Upper lobe of left lung (tissue), 6 donors: ENCODE data around the gene RHOG. TPM values are rescaled to one million over a fixed set of nuclear protein-coding genes. Genes with fewer than 3 reads are reported as not detected.
A peak's percentile ranks its signal among the peaks of the same experiment; 100 is the strongest.
"Not testable (repeated sequence)": the region's sequence is repeated elsewhere in the genome, so short reads cannot be mapped to it uniquely, and the experiment has no call there.

Source experiments
- ATAC-seq, 2 donors: fragments of 200-7000 bp; cut with Tn5 transposase; one replicate each; pipeline ENCODE4 v1.9.1; 2022; ENCODE audit warnings: mild to moderate bottlenecking in 2 of 2, moderate library complexity in 2 of 2; ENCODE audit not compliant: low FRiP score in 2 of 2
- DNase-seq, 2 donors: peaks; one replicate each; pipeline ENCODE4 v3.0.0-alpha.2; 2019 to 2020
- H3K27ac ChIP-seq, 4 donors: fragments of 200-600 bp; sonication (generic); one replicate each; pipeline ENCODE4 v1.5.1; 2016 to 2019
- H3K27me3 ChIP-seq, 4 donors: fragments of 200-600 bp; sonication (generic); one replicate each; pipeline ENCODE4 v1.5.1; 2017 to 2019
- H3K36me3 ChIP-seq, 4 donors: fragments of 200-600 bp; sonication (generic); one replicate each; pipeline ENCODE4 v1.5.1; 2016 to 2019
- H3K4me1 ChIP-seq, 4 donors: fragments of 200-600 bp; sonication (generic); one replicate each; pipeline ENCODE4 v1.5.1; 2018 to 2019
- H3K4me3 ChIP-seq, 4 donors: fragments of 200-600 bp; sonication (generic); one replicate each; pipeline ENCODE4 v1.5.1; 2017 to 2019; ENCODE audit warnings: mild to moderate bottlenecking in 2 of 4, moderate library complexity in 1 of 4
- H3K9me3 ChIP-seq, 4 donors: fragments of 200-600 bp; sonication (generic); one replicate each; pipeline ENCODE4 v1.5.1; 2018 to 2019
- CTCF ChIP-seq, 6 experiments: fragments of 450-650 bp in 4 of 6; fragments of 200-600 bp in 2 of 6; sonication (generic) in 2 of 6; IDR thresholded peaks; one replicate each; pipeline ENCODE4 v1.5.1; 2016 to 2019; ENCODE audit warnings: antibody characterized with exemption in 6 of 6
- EP300 ChIP-seq, 4 donors: sonication (generic); formaldehyde crosslinking; IDR thresholded peaks; one replicate each; pipeline ENCODE4 v1.5.1; 2017; ENCODE audit warnings: antibody characterized with exemption in 4 of 4, control low read depth in 2 of 4
- POLR2A ChIP-seq, 4 donors: fragments of 450-650 bp; IDR thresholded peaks; one replicate each; pipeline ENCODE4 v1.5.1; 2016 to 2017; ENCODE audit warnings: antibody characterized with exemption in 4 of 4, mild to moderate bottlenecking in 2 of 4
- POLR2AphosphoS5 ChIP-seq, 2 donors: sonication (generic); formaldehyde crosslinking; IDR thresholded peaks; one replicate each; pipeline ENCODE4 v1.5.1; 2017; ENCODE audit warnings: antibody characterized with exemption in 2 of 2
- WGBS, 2 donors: methylation state at CpG; one replicate each; pipeline ENCODE4 v1.1.5; 2017 to 2018; 5-methylcytosine and 5-hydroxymethylcytosine counted together
- total RNA-seq, 6 donors: library from RNA; depleted of rRNA in 4 of 6; stranded (reverse); fragments of >200 nt in 4 of 6; gene quantifications; one replicate each; pipeline versions ENCODE4 v1.1.0 to v1.2.1, GENCODE V29; 2016 to 2021
- donor health status: DM: no; HTN: no; CAD: no; lungs with moderate emphysema.
- donor health status: DM: no; HTN: yes; CAD: no; lungs with severe emphysema.

Gene RHOG
- total RNA-seq, 6 donors from 2014 or later: 67.0 to 137 (median 85.1) TPM

GRCh38 chr11:3795131-3796001 is 45.4 kb downstream of the RHOG start:
- ATAC-seq (no peak), DNase-seq (no peak)
- H3K36me3 ChIP-seq: peaks cover 8 to 37% (median 13%) of the 10 kb centered on the region in 4 donors
- H3K4me3 ChIP-seq: peak overlapping the region in 2 of 4 donors; percentile 70 to 86
- H3K27ac ChIP-seq: peak overlapping the region in 3 of 4 donors; percentile 95 to 100 (median 99)
- TF ChIP-seq EP300 (IDR thresholded peaks at IDR 0.05) (no peak), POLR2AphosphoS5 (IDR thresholded peaks at IDR 0.05) (no peak), POLR2A (IDR thresholded peaks at IDR 0.05) (no peak), CTCF (IDR thresholded peaks at IDR 0.05) (no peak)
- H3K4me1 ChIP-seq: peaks cover 24 to 43% (median 31%) of the 10 kb centered on the region in 4 donors
- WGBS, 2 donors: 84 to 89% methylated on average over 8 of the region's 8 CpGs
- no peaks in the 10 kb centered on the region for H3K9me3 ChIP-seq
- no peaks in the 10 kb centered on the region for H3K27me3 ChIP-seq

GRCh38 chr11:3794387-3794786 is 46.4 kb downstream of the RHOG start:
- WGBS, 2 donors: 91 to 93% methylated on average over 10 of the region's 10 CpGs

GRCh38 chr11:3786781-3787428 is 53.9 kb downstream of the RHOG start:
- ATAC-seq: no peak
- WGBS, 2 donors: 51 to 59% methylated on average over 8 of the region's 8 CpGs
- TF ChIP-seq POLR2AphosphoS5 (IDR thresholded peaks at IDR 0.05) (no peak), EP300 (IDR thresholded peaks at IDR 0.05) (no peak), CTCF (IDR thresholded peaks at IDR 0.05) (no peak), POLR2A (IDR thresholded peaks at IDR 0.05) (no peak)
- peaks cover 0 to 28% (median 2%) of the 10 kb centered on the region in 4 donors for H3K36me3 ChIP-seq
- H3K4me3 ChIP-seq: no peak overlapping the region
- peak overlapping the region; percentile 70 to 87 (median 78) for H3K27ac ChIP-seq
- peaks cover 43 to 78% (median 46%) of the 10 kb centered on the region in 4 donors for H3K4me1 ChIP-seq
- no peaks in the 10 kb centered on the region for H3K27me3 ChIP-seq
- no peak for DNase-seq
- no peaks in the 10 kb centered on the region for H3K9me3 ChIP-seq

More at GRCh38 chr11:3794387-3794786, 46.4 kb downstream of the RHOG start:
- not testable (repeated sequence) for ATAC-seq, H3K27me3 ChIP-seq, H3K27ac ChIP-seq, DNase-seq, H3K4me3 ChIP-seq, H3K9me3 ChIP-seq
- Histone ChIP-seq H3K36me3 (peaks cover 8 to 41% (median 13%) of the 10 kb centered on the region in 4 donors), H3K4me1 (peaks cover 28 to 53% (median 32%) of the 10 kb centered on the region in 4 donors)

- DNase-seq: no peak
- no peaks in the 10 kb centered on the region for H3K27me3 ChIP-seq
- H3K27ac ChIP-seq: no peak overlapping the region
- no peak for ATAC-seq
- peaks cover 0 to 32% (median 19%) of the 10 kb centered on the region in 4 donors for H3K36me3 ChIP-seq
- no peaks in the 10 kb centered on the region for H3K9me3 ChIP-seq
- H3K4me3 ChIP-seq: no peak overlapping the region
- H3K4me1 ChIP-seq: peaks cover 41 to 59% (median 46%) of the 10 kb centered on the region in 4 donors
- TF ChIP-seq EP300 (IDR thresholded peaks at IDR 0.05): no peak
- TF ChIP-seq CTCF (IDR thresholded peaks at IDR 0.05): no peak
- no peak for TF ChIP-seq POLR2AphosphoS5 (IDR thresholded peaks at IDR 0.05)
- no peak for TF ChIP-seq POLR2A (IDR thresholded peaks at IDR 0.05)
- WGBS, 2 donors: 77 to 81% methylated on average over 4 of the region's 4 CpGs
Observed at GRCh38 chr11:3783611-3784010, 57.1 kb downstream of the RHOG start.

GRCh38 chr11:3782963-3783362 is 57.8 kb downstream of the RHOG start:
- no peak overlapping the region for H3K4me3 ChIP-seq
- H3K27me3 ChIP-seq: no peaks in the 10 kb centered on the region
- H3K9me3 ChIP-seq: no peaks in the 10 kb centered on the region
- no peak for ATAC-seq
- H3K4me1 ChIP-seq: peaks cover 35 to 52% (median 42%) of the 10 kb centered on the region in 4 donors
- whole genome bisulfite sequencing, 2 donors: 88 to 92% methylated on average over 5 of the region's 5 CpGs
- no peak for TF ChIP-seq POLR2AphosphoS5 (IDR thresholded peaks at IDR 0.05)
- no peak for TF ChIP-seq POLR2A (IDR thresholded peaks at IDR 0.05)
- H3K36me3 ChIP-seq: peaks cover 3 to 38% (median 25%) of the 10 kb centered on the region in 4 donors
- no peak for DNase-seq
- no peak overlapping the region for H3K27ac ChIP-seq
